Cortex of kidney (tissue), 1 donor: ENCODE results near the gene WDR54.
"Not testable (repeated sequence)": the region's sequence is repeated elsewhere in the genome, so short reads cannot be mapped to it uniquely, and the experiment has no call there.

Source experiments
- DNase-seq: peaks from one replicate; lab custom pipeline; 2025; lab: John Stamatoyannopoulos, UW

WDR54 gene

GRCh38 chr2:74407682-74408081, 13.8 kb upstream of the WDR54 start:
- DNase-seq = no peak

GRCh38 chr2:74413001-74413698, 8.4 kb upstream of the WDR54 start:
- DNase-seq = no peak

GRCh38 chr2:74414441-74414840, 7.1 kb upstream of the WDR54 start:
- no peak for DNase-seq

GRCh38 chr2:74414881-74415761, 6.4 kb upstream of the WDR54 start:
- DNase-seq = no peak

GRCh38 chr2:74415762-74416395, 5.7 kb upstream of the WDR54 start:
- DNase-seq = no peak

- no peak for DNase-seq
Measured at GRCh38 chr2:74416778-74417177, 4.8 kb upstream of the WDR54 start.

GRCh38 chr2:74417197-74417596, 4.3 kb upstream of the WDR54 start:
- no peak for DNase-seq

- no peak for DNase-seq
Measured at GRCh38 chr2:74417763-74418162, 3.8 kb upstream of the WDR54 start.

GRCh38 chr2:74418312-74418711, 3.2 kb upstream of the WDR54 start:
- DNase-seq = no peak

GRCh38 chr2:74419345-74419744, 2.2 kb upstream of the WDR54 start:
- no peak for DNase-seq

GRCh38 chr2:74420006-74420405, 1.5 kb upstream of the WDR54 start:
- no peak for DNase-seq

GRCh38 chr2:74420443-74421103, 957 bp upstream of the WDR54 start:
- DNase-seq = not testable (repeated sequence)

GRCh38 chr2:74423231-74424095, 1.9 kb downstream of the WDR54 start:
- no peak for DNase-seq

GRCh38 chr2:74424139-74424992, 2.8 kb downstream of the WDR54 start:
- no peak for DNase-seq

- no peak for DNase-seq
Measured at GRCh38 chr2:74424995-74425406, 3.5 kb downstream of the WDR54 start.

- no peak for DNase-seq
Measured at GRCh38 chr2:74425523-74425922, 4.0 kb downstream of the WDR54 start.

GRCh38 chr2:74426181-74426758, 4.7 kb downstream of the WDR54 start:
- DNase-seq = no peak

- no peak for DNase-seq
Measured at GRCh38 chr2:74427551-74427950, 6.0 kb downstream of the WDR54 start.

GRCh38 chr2:74428675-74429074, 7.1 kb downstream of the WDR54 start:
- DNase-seq = no peak
